Liver (tissue), 9 donors: Measurements from ENCODE around the gene ARFGAP1. TPM values are rescaled to one million over a fixed set of nuclear protein-coding genes. Genes with fewer than 3 reads are reported as not detected.

Experiments used
- DNase-seq: peaks from one replicate; pipeline ENCODE4 v3.0.0-alpha.2; 2017; ENCODE audit warnings: low spot score
- H3K27ac ChIP-seq, 2 donors: one replicate each; pipeline ENCODE4 v1.7.0; 2013; ENCODE audit warnings: inconsistent platforms in 2 of 2, low read length in 2 of 2, control low read depth in 1 of 2, low read depth in 1 of 2, mild to moderate bottlenecking in 1 of 2
- H3K27me3 ChIP-seq, 4 donors: one replicate each; pipeline versions ENCODE4 v1.6.1 to v1.7.0; 2013; ENCODE audit warnings: low read length in 3 of 4, inconsistent platforms in 1 of 4, mild to moderate bottlenecking in 1 of 4, moderate library complexity in 1 of 4; ENCODE audit not compliant: control insufficient read depth in 4 of 4, insufficient read depth in 4 of 4
- H3K36me3 ChIP-seq, 4 donors: one replicate each; pipeline versions ENCODE4 v1.6.1 to v1.7.0; 2013; ENCODE audit warnings: low read length in 3 of 4, mild to moderate bottlenecking in 3 of 4, low read depth in 1 of 4, moderate library complexity in 1 of 4; ENCODE audit not compliant: control insufficient read depth in 4 of 4, insufficient read depth in 3 of 4
- H3K4me1 ChIP-seq, 4 donors: one replicate each; pipeline versions ENCODE4 v1.6.1 to v1.7.0; 2013; ENCODE audit warnings: low read length in 3 of 4, mild to moderate bottlenecking in 3 of 4, moderate library complexity in 1 of 4; ENCODE audit not compliant: control insufficient read depth in 4 of 4, insufficient read depth in 4 of 4
- H3K4me3 ChIP-seq, 3 donors: one replicate each; pipeline versions ENCODE4 v1.6.1 to v1.7.0; 2013; ENCODE audit warnings: low read length in 3 of 3, control low read depth in 1 of 3, low read depth in 1 of 3, mild to moderate bottlenecking in 1 of 3
- H3K9ac ChIP-seq, 2 donors: one replicate each; pipeline ENCODE4 v1.7.0; 2013; ENCODE audit warnings: low read length in 2 of 2, mild to moderate bottlenecking in 2 of 2, moderate library complexity in 2 of 2, control low read depth in 1 of 2, low read depth in 1 of 2
- H3K9me3 ChIP-seq, 4 donors: one replicate each; pipeline versions ENCODE4 v1.6.1 to v1.7.0; 2013; ENCODE audit warnings: low read length in 3 of 4; ENCODE audit not compliant: control insufficient read depth in 4 of 4
- FOXA1 ChIP-seq: IDR thresholded peaks from 2 replicates; pipeline ENCODE4 v1.6.1; 2016; ENCODE audit warnings: antibody characterized with exemption
- FOXA2 ChIP-seq: IDR thresholded peaks from 2 replicates; pipeline ENCODE4 v1.6.1; 2016; ENCODE audit warnings: antibody characterized with exemption
- GABPA ChIP-seq, 2 donors: IDR thresholded peaks in 1 of 2; conservative IDR thresholded peaks in 1 of 2; 2 replicates each; pipeline ENCODE4 v1.6.1; 2016; ENCODE audit warnings: antibody characterized with exemption in 2 of 2, mild to moderate bottlenecking in 1 of 2, moderate library complexity in 1 of 2
- HNF4A ChIP-seq, 2 donors: conservative IDR thresholded peaks; 2 replicates each; pipeline ENCODE4 v1.6.1; 2016; ENCODE audit warnings: antibody characterized with exemption in 2 of 2, mild to moderate bottlenecking in 2 of 2
- JUND ChIP-seq, 2 donors: IDR thresholded peaks; 2 replicates each; pipeline ENCODE4 v1.6.1; 2016; ENCODE audit warnings: antibody characterized with exemption in 2 of 2
- MAX ChIP-seq: IDR thresholded peaks from 2 replicates; pipeline ENCODE4 v1.6.1; 2016; ENCODE audit warnings: antibody characterized with exemption
- RAD21 ChIP-seq, 2 donors: IDR thresholded peaks; 2 replicates each; pipeline ENCODE4 v1.6.1; 2016; ENCODE audit warnings: antibody characterized with exemption in 2 of 2, mild to moderate bottlenecking in 2 of 2
- RXRA ChIP-seq, 2 donors: IDR thresholded peaks; 2 replicates each; pipeline ENCODE4 v1.6.1; 2017 to 2018; ENCODE audit warnings: antibody characterized with exemption in 2 of 2, mild to moderate bottlenecking in 1 of 2
- SP1 ChIP-seq: IDR thresholded peaks from 2 replicates; pipeline ENCODE4 v1.6.1; 2018; ENCODE audit warnings: antibody characterized with exemption, mild to moderate bottlenecking
- TAF1 ChIP-seq: conservative IDR thresholded peaks from 2 replicates; pipeline ENCODE4 v1.6.1; 2016; ENCODE audit warnings: antibody characterized with exemption, mild to moderate bottlenecking
- WGBS: extraction: QIAGEN DNeasy Blood & Tissue Kit; methylation state at CpG from one replicate; pipeline ENCODE4 v1.1.7; 2013; 5-methylcytosine and 5-hydroxymethylcytosine counted together
- polyA plus RNA-seq, 2 donors: library from polyadenylated mRNA; stranded (reverse) in 1 of 2; unstranded in 1 of 2; fragments of 200-250 nt in 1 of 2; fragments of >200 nt in 1 of 2; fragmentation: Nextera tagmentation in 1 of 2; extraction: Ambion mirVana in 1 of 2; gene quantifications; one replicate each; pipeline versions ENCODE4 v1.2.1 to v1.2.3, GENCODE V29; 2013 to 2015
- total RNA-seq, 2 donors: library from RNA; depleted of rRNA; stranded (reverse); fragments of >200 nt; gene quantifications; one replicate each; pipeline ENCODE4 v1.2.3, GENCODE V29; 2014
- TF ChIP-seq, protein P1 (sequence below): IDR thresholded peaks from 2 replicates; pipeline ENCODE4 v1.6.1; 2016; ENCODE audit warnings: antibody characterized with exemption
- TF ChIP-seq, protein P2 (sequence below): IDR thresholded peaks from 2 replicates; pipeline ENCODE4 v1.6.1; 2016; ENCODE audit warnings: antibody characterized with exemption
- donor health status: healthy.
- donor health status: healthy.
- donor health status: healthy.
- donor health status: healthy.
- donor health status: healthy.

Gene ARFGAP1
- total and polyA plus RNA-seq, 4 donors: 11.2 to 29.7 (median 21.8) TPM

- no peaks in the 10 kb centered on the region for H3K36me3 ChIP-seq
These were observed 34.3 kb downstream of the ARFGAP1 start for GRCh38 chr20:63306673-63307537.

GRCh38 chr20:63307538-63308217 lies 35.1 kb downstream of the ARFGAP1 start:
- no peak overlapping the region for H3K27ac ChIP-seq
- no peaks in the 10 kb centered on the region for H3K36me3 ChIP-seq
- H3K4me3 ChIP-seq: no peak overlapping the region
- H3K4me1 ChIP-seq: no peaks in the 10 kb centered on the region
- H3K9ac ChIP-seq: no peak overlapping the region
- H3K27me3 ChIP-seq: peaks cover 0 to 8% (median 1%) of the 10 kb centered on the region in 4 donors
- DNase-seq: no peak
- TF ChIP-seq JUND (IDR thresholded peaks at IDR 0.05): no peak
- no peak for TF ChIP-seq GABPA (IDR thresholded peaks at IDR 0.05 in 1 of 2, conservative IDR thresholded peaks at IDR 0.05 in 1 of 2)
- TF ChIP-seq TAF1: no peak
- H3K9me3 ChIP-seq: no peaks in the 10 kb centered on the region
- 60% methylated on average over 23 of the region's 23 CpGs for WGBS

More at GRCh38 chr20:63306673-63307537, 34.3 kb downstream of the ARFGAP1 start:
- Histone ChIP-seq H3K4me1 (no peaks in the 10 kb centered on the region), H3K9ac (no peak overlapping the region), H3K27ac (no peak overlapping the region), H3K27me3 (peaks cover 0 to 8% (median 1%) of the 10 kb centered on the region in 4 donors), H3K9me3 (no peaks in the 10 kb centered on the region), H3K4me3 (no peak overlapping the region)
- TF ChIP-seq RAD21 (IDR thresholded peaks at IDR 0.05) (no peak), JUND (IDR thresholded peaks at IDR 0.05) (no peak), MAX (no peak), RXRA (IDR thresholded peaks at IDR 0.05) (no peak), FOXA2 (no peak), GABPA (IDR thresholded peaks at IDR 0.05 in 1 of 2, conservative IDR thresholded peaks at IDR 0.05 in 1 of 2) (no peak), FOXA1 (no peak), SP1 (no peak)
- TF ChIP-seq, protein P1, sequence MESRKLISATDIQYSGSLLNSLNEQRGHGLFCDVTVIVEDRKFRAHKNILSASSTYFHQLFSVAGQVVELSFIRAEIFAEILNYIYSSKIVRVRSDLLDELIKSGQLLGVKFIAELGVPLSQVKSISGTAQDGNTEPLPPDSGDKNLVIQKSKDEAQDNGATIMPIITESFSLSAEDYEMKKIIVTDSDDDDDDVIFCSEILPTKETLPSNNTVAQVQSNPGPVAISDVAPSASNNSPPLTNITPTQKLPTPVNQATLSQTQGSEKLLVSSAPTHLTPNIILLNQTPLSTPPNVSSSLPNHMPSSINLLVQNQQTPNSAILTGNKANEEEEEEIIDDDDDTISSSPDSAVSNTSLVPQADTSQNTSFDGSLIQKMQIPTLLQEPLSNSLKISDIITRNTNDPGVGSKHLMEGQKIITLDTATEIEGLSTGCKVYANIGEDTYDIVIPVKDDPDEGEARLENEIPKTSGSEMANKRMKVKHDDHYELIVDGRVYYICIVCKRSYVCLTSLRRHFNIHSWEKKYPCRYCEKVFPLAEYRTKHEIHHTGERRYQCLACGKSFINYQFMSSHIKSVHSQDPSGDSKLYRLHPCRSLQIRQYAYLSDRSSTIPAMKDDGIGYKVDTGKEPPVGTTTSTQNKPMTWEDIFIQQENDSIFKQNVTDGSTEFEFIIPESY: no peak
- TF ChIP-seq, protein P2, sequence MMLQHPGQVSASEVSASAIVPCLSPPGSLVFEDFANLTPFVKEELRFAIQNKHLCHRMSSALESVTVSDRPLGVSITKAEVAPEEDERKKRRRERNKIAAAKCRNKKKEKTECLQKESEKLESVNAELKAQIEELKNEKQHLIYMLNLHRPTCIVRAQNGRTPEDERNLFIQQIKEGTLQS: no peak
- WGBS: 82% methylated on average over 35 of the region's 35 CpGs
- DNase-seq: no peak

GRCh38 chr20:63308218-63308911 lies 35.8 kb downstream of the ARFGAP1 start:
- no peak overlapping the region for H3K9ac ChIP-seq
- TF ChIP-seq RXRA (IDR thresholded peaks at IDR 0.05) (no peak), TAF1 (no peak), HNF4A (conservative IDR thresholded peaks at IDR 0.05) (no peak), MAX (no peak)
- TF ChIP-seq, protein P1: no peak
- H3K4me3 ChIP-seq: no peak overlapping the region
- peaks cover 0 to 6% (median 1%) of the 10 kb centered on the region in 4 donors for H3K27me3 ChIP-seq
- no peak overlapping the region for H3K27ac ChIP-seq
- H3K9me3 ChIP-seq: no peaks in the 10 kb centered on the region
- 73% methylated on average over 30 of the region's 30 CpGs for WGBS
- no peaks in the 10 kb centered on the region for H3K36me3 ChIP-seq
- no peak for DNase-seq
- H3K4me1 ChIP-seq: no peaks in the 10 kb centered on the region
